ENCODE data around the gene PITPNB. TPM values are rescaled to one million over a fixed set of nuclear protein-coding genes. Genes with fewer than 3 reads are reported as not detected.

The PITPNB gene
- polyA plus RNA-seq, 1 donor (not counting 4 experiments of a cell fraction or from before 2014, with no cell fraction given) = 81.6 TPM

DNA sequence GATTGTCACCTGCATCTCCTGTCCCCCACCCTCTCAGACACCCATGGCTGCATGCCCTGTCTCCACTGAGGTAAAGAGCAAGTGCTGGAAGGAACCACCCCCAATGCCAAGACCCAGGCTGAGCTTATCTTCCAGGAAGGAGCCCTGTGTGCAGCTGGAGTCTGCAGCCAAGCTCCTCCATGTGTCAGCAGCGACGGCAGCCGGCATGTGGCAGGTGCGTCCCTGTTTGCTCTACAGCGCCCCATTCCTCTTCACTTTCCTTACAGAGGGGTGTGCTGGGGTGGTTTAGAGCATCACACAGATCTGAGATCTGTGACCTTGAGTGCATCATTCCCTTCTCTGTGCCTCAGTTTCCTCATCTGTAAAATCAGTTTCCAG lies 109.8 kb downstream of the PITPNB start:
- H3K36me3 ChIP-seq (ENCODE audit: control insufficient read depth in 2 of 2, extremely low read depth in 1 of 2, insufficient read depth in 2 of 2, low read length in 2 of 2) = no peaks in the 10 kb centered on the region
- no peaks in the 10 kb centered on the region for H3K9me1 ChIP-seq (ENCODE audit: control insufficient read depth, extremely low read depth, insufficient read depth, low read length)
- DNase-seq (ENCODE audit: low read depth, low spot score) = no peak
- H2AFZ ChIP-seq (ENCODE audit: control insufficient read depth, low read length) = no peak overlapping the region
- H3K27me3 ChIP-seq (ENCODE audit: control insufficient read depth, extremely low read depth, insufficient read depth, low read length) = no peaks in the 10 kb centered on the region
- TF ChIP-seq CTCF (optimal IDR thresholded peaks at IDR 0.05 in 1 of 3, IDR thresholded peaks at IDR 0.05 in 1 of 3, conservative IDR thresholded peaks at IDR 0.05 in 1 of 3; ENCODE audit: extremely low read depth in 1 of 3, insufficient read depth in 2 of 3, low read length in 3 of 3) (no peak), EZH2 (IDR thresholded peaks at IDR 0.05; ENCODE audit: low read length) (no peak)
- no peak overlapping the region for H3K4me3 ChIP-seq (ENCODE audit: control insufficient read depth in 2 of 3, extremely low read depth in 1 of 3, insufficient read depth in 2 of 3, low read depth in 1 of 3, low read length in 3 of 3)
- no peak overlapping the region for H3K9ac ChIP-seq (ENCODE audit: control insufficient read depth, extremely low read depth, insufficient read depth, low read length)
- no peak overlapping the region for H3K4me2 ChIP-seq (ENCODE audit: control insufficient read depth, extremely low read depth, insufficient read depth, low read depth, low read length)
- dilution Hi-C loops (cut with MboI; ENCODE audit: extremely low pct_ligation_motif_present, low sequenced_read_pairs) = no loop called here
- no peaks in the 10 kb centered on the region for H3K9me3 ChIP-seq (ENCODE audit: control insufficient read depth, low read depth, low read length)
- no peaks in the 10 kb centered on the region for H3K79me2 ChIP-seq (ENCODE audit: control insufficient read depth, insufficient read depth, low read length)
- FAIRE-seq = no peak
- peaks cover 11% of the 10 kb centered on the region for H3K4me1 ChIP-seq (ENCODE audit: control insufficient read depth, extremely low read depth, insufficient read depth, low read length)
- H3K27ac ChIP-seq (ENCODE audit: control insufficient read depth, insufficient read depth, low read length) = no peak overlapping the region
- no peaks in the 10 kb centered on the region for H4K20me1 ChIP-seq (ENCODE audit: control insufficient read depth, extremely low read depth, insufficient read depth, low read length)

DNA sequence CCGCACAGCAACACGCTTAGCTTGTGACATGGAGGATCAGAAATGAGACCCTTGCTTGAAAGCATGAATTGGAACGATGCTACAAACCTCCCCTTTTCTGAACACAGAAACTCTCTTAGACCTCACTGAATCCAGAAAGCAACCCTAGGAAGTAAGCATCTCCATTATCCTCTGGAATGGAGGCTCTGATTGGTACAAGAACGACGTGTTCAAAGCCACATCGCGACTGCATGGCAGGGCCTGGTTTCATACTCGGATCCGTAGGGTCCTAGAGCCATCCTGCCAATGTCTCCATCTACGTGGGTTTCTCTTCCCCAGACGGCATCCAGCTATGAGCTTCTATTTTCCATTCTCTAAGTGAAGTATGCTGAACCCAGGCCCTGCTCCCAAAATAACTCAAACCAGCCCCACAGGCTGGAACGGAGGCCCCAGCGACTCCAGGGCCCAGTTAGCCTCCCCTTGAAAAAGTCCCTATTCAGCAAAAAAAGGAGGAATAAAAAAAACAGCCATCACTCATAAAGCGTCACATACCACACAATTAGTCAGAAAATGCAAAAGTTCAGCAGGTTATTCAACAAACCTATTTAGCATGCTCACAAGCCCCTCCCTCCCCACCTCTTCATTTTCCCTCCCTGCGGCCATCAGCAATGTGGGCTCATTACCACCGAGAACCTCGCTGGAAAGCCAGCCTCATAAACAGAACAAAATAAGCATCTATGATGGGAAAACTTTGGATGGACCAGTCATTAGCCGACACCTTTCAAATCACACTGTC lies 110.4 kb downstream of the PITPNB start:
- Histone ChIP-seq H3K36me3 (ENCODE audit: control insufficient read depth in 2 of 2, extremely low read depth in 1 of 2, insufficient read depth in 2 of 2, low read length in 2 of 2) (no peaks in the 10 kb centered on the region), H3K27ac (ENCODE audit: control insufficient read depth, insufficient read depth, low read length) (no peak overlapping the region), H3K4me2 (ENCODE audit: control insufficient read depth, extremely low read depth, insufficient read depth, low read depth, low read length) (no peak overlapping the region), H3K4me3 (ENCODE audit: control insufficient read depth in 2 of 3, extremely low read depth in 1 of 3, insufficient read depth in 2 of 3, low read depth in 1 of 3, low read length in 3 of 3) (no peak overlapping the region), H3K9ac (ENCODE audit: control insufficient read depth, extremely low read depth, insufficient read depth, low read length) (no peak overlapping the region), H3K27me3 (ENCODE audit: control insufficient read depth, extremely low read depth, insufficient read depth, low read length) (no peaks in the 10 kb centered on the region), H2AFZ (ENCODE audit: control insufficient read depth, low read length) (no peak overlapping the region), H3K9me3 (ENCODE audit: control insufficient read depth, low read depth, low read length) (no peaks in the 10 kb centered on the region), H4K20me1 (ENCODE audit: control insufficient read depth, extremely low read depth, insufficient read depth, low read length) (no peaks in the 10 kb centered on the region), H3K79me2 (ENCODE audit: control insufficient read depth, insufficient read depth, low read length) (no peaks in the 10 kb centered on the region), H3K4me1 (ENCODE audit: control insufficient read depth, extremely low read depth, insufficient read depth, low read length) (peaks cover 11% of the 10 kb centered on the region), H3K9me1 (ENCODE audit: control insufficient read depth, extremely low read depth, insufficient read depth, low read length) (no peaks in the 10 kb centered on the region)
- TF ChIP-seq EZH2 (IDR thresholded peaks at IDR 0.05; ENCODE audit: low read length) (no peak), CTCF (optimal IDR thresholded peaks at IDR 0.05 in 1 of 3, IDR thresholded peaks at IDR 0.05 in 1 of 3, conservative IDR thresholded peaks at IDR 0.05 in 1 of 3; ENCODE audit: extremely low read depth in 1 of 3, insufficient read depth in 2 of 3, low read length in 3 of 3) (no peak)
- no peak for DNase-seq (ENCODE audit: low read depth, low spot score)
- dilution Hi-C loops (cut with MboI; ENCODE audit: extremely low pct_ligation_motif_present, low sequenced_read_pairs) = no loop called here
- no peak for FAIRE-seq

All from keratinocyte (primary cell).